Natural killer cell (primary cell): ENCODE results near the gene IBTK. TPM values are rescaled to one million over a fixed set of nuclear protein-coding genes. Genes with fewer than 3 reads are reported as not detected.
"Not testable (repeated sequence)": the region's sequence is repeated elsewhere in the genome, so short reads cannot be mapped to it uniquely, and the experiment has no call there.

Experiments
- ATAC-seq, 3 donors: fragments of 150-1000 bp in 2 of 3; fragments of 200-7000 bp in 1 of 3; cut with Tn5 transposase; 1 replicate in 1 of 3; 2 replicates in 2 of 3; pipeline ENCODE4 v1.10.0; 2021; ENCODE audit warnings: mild to moderate bottlenecking in 2 of 3, moderate library complexity in 2 of 3
- DNase-seq, 2 donors: peaks; one replicate each; pipeline versions ENCODE4 v3.0.0 to v3.0.0-alpha.2; 2013 to 2021; ENCODE audit warnings: mixed read lengths in 1 of 2
- H3K27ac ChIP-seq: one replicate; pipeline ENCODE4 v1.5.1; 2013; ENCODE audit warnings: mild to moderate bottlenecking, low read length
- H3K27me3 ChIP-seq: one replicate; pipeline ENCODE4 v1.6.1; 2013; ENCODE audit warnings: low read length; ENCODE audit not compliant: control insufficient read depth, insufficient read depth
- H3K36me3 ChIP-seq: one replicate; pipeline ENCODE4 v1.6.1; 2013; ENCODE audit warnings: low read length; ENCODE audit not compliant: control insufficient read depth, insufficient read depth
- H3K4me1 ChIP-seq: one replicate; pipeline ENCODE4 v1.6.1; 2013; ENCODE audit warnings: low read length; ENCODE audit not compliant: control insufficient read depth, insufficient read depth
- H3K4me3 ChIP-seq: one replicate; pipeline ENCODE4 v1.5.1; 2013; ENCODE audit warnings: low read length
- H3K9me3 ChIP-seq: one replicate; pipeline ENCODE4 v1.6.1; 2013; ENCODE audit warnings: low read length; ENCODE audit not compliant: control insufficient read depth, insufficient read depth
- H3K27ac Mint-ChIP-seq, 2 donors: one replicate each; pipeline ENCODE4 v1.8.0; 2022; ENCODE audit warnings: mild to moderate bottlenecking in 2 of 2, mixed read lengths in 2 of 2, moderate library complexity in 1 of 2
- H3K27me3 Mint-ChIP-seq, 2 donors: one replicate each; pipeline ENCODE4 v1.8.0; 2022; ENCODE audit warnings: low read depth in 2 of 2, mixed read lengths in 2 of 2
- H3K36me3 Mint-ChIP-seq: one replicate; pipeline ENCODE4 v1.8.0; 2022; ENCODE audit warnings: mixed read lengths
- H3K4me1 Mint-ChIP-seq, 2 donors: one replicate each; pipeline ENCODE4 v1.8.0; 2022; ENCODE audit warnings: mixed read lengths in 2 of 2
- H3K4me3 Mint-ChIP-seq: one replicate; pipeline ENCODE4 v1.8.0; 2022; ENCODE audit warnings: mild to moderate bottlenecking, moderate library complexity, mixed read lengths
- H3K9me3 Mint-ChIP-seq, 2 donors: one replicate each; pipeline ENCODE4 v1.8.0; 2022; ENCODE audit warnings: mixed read lengths in 2 of 2
- WGBS: methylation state at CpG from one replicate; pipeline ENCODE4 v1.1.7; 2013; ENCODE audit warnings: missing lambda C conversion rate; ENCODE audit not compliant: insufficient coverage; 5-methylcytosine and 5-hydroxymethylcytosine counted together
- intact Hi-C: fragments of 100-400 bp; cut with micrococcal nuclease; formaldehyde crosslinking; loops from one replicate; pipeline ENCODE4 v1.14.2; 2022
- total RNA-seq, 4 donors: library from RNA; stranded (reverse); fragments of 120-200 nt in 1 of 4; gene quantifications; one replicate each; pipeline versions ENCODE4 v1.2.3 to v1.2.4, GENCODE V29; 2013 to 2022
- TF ChIP-seq, protein P1 (sequence below): fragments of 200-600 bp; IDR thresholded peaks from one replicate; pipeline ENCODE4 v1.8.0; 2022; ENCODE audit warnings: antibody characterized with exemption

Gene IBTK, protein sequence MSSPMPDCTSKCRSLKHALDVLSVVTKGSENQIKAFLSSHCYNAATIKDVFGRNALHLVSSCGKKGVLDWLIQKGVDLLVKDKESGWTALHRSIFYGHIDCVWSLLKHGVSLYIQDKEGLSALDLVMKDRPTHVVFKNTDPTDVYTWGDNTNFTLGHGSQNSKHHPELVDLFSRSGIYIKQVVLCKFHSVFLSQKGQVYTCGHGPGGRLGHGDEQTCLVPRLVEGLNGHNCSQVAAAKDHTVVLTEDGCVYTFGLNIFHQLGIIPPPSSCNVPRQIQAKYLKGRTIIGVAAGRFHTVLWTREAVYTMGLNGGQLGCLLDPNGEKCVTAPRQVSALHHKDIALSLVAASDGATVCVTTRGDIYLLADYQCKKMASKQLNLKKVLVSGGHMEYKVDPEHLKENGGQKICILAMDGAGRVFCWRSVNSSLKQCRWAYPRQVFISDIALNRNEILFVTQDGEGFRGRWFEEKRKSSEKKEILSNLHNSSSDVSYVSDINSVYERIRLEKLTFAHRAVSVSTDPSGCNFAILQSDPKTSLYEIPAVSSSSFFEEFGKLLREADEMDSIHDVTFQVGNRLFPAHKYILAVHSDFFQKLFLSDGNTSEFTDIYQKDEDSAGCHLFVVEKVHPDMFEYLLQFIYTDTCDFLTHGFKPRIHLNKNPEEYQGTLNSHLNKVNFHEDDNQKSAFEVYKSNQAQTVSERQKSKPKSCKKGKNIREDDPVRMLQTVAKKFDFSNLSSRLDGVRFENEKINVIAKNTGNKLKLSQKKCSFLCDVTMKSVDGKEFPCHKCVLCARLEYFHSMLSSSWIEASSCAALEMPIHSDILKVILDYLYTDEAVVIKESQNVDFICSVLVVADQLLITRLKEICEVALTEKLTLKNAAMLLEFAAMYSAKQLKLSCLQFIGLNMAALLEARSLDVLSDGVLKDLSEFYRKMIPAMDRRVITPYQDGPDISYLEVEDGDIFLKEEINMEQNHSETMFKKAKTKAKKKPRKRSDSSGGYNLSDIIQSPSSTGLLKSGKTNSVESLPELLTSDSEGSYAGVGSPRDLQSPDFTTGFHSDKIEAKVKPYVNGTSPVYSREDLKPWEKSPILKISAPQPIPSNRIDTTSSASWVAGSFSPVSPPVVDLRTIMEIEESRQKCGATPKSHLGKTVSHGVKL (N-terminal part only)
- total RNA-seq, result 10 to 100 TPM; 18.3 to 23.5 (median 22.2) TPM
- total RNA-seq (2013), result 45.2 TPM

DNA sequence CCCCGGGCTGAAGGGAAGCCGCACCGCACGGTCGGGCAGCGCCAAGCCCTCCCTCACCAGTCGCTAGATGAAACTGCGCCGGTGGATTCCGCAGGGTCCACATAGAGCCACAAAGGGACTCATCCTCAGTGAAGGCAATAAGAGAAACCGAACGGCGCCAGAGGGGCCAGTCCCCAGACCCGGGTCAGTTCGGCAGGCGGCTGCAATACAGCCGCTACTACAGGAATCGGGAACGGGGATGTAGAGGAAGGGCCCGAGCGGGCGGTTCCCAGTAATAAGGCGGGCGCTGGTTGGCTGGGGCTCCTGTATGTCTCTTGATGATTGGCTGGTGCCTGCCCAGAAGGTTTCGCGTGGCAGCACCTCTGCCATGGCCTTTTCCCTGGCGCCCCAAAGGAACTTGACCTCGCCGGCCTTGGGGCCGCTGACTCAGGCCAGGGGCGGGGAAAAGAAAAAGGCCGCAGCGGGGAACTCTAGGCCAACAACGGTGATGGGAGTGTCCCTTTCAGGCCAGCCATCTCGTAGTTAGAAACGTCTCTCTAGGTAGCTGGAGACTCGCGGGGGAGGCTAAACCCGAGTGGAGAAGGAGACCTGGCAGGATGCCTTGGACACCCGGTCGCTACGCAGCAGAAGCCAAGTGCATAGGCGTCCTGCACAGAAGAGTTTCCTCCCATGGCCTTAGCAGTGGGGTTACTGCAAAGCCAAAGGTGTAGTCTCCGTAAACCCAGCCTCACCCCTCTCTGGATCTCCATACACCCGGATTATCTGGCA, at the start of gene IBTK:
IBTK (minus strand) TSS at position 240 of the 768 bp plus-strand sequence. CDS start 7,258 bp downstream, outside the sequence.
- H3K4me1 Mint-ChIP-seq, result peaks cover 32 to 40% of the 10 kb centered on the region in 2 donors
- peak within 1 kb of the TSS; percentile 70 for H3K27ac ChIP-seq
- peak within 1 kb of the TSS; percentile 94 to 97 for H3K27ac Mint-ChIP-seq
- peak; percentile 92 to 94 for DNase-seq
- 3% methylated on average over 45 of the region's 45 CpGs for WGBS
- H3K4me3 ChIP-seq, result peak within 1 kb of the TSS; percentile 73
- no peaks in the 10 kb centered on the region for H3K27me3 Mint-ChIP-seq
- no peaks in the 10 kb centered on the region for H3K27me3 ChIP-seq
- no peaks in the 10 kb centered on the region for H3K36me3 Mint-ChIP-seq
- no peaks in the 10 kb centered on the region for H3K36me3 ChIP-seq
- TF ChIP-seq, protein P1, sequence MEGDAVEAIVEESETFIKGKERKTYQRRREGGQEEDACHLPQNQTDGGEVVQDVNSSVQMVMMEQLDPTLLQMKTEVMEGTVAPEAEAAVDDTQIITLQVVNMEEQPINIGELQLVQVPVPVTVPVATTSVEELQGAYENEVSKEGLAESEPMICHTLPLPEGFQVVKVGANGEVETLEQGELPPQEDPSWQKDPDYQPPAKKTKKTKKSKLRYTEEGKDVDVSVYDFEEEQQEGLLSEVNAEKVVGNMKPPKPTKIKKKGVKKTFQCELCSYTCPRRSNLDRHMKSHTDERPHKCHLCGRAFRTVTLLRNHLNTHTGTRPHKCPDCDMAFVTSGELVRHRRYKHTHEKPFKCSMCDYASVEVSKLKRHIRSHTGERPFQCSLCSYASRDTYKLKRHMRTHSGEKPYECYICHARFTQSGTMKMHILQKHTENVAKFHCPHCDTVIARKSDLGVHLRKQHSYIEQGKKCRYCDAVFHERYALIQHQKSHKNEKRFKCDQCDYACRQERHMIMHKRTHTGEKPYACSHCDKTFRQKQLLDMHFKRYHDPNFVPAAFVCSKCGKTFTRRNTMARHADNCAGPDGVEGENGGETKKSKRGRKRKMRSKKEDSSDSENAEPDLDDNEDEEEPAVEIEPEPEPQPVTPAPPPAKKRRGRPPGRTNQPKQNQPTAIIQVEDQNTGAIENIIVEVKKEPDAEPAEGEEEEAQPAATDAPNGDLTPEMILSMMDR, result no peak
- H3K4me3 Mint-ChIP-seq, result peak within 1 kb of the TSS; percentile 97
- intact Hi-C loops, result loop anchor here (1.0 to 5.0 kb wide), 2 partner anchors 820 to 946 kb away; partner anchors contain the start of genes DOP1A, PGM3, RWDD2A and UBE3D
- no peaks in the 10 kb centered on the region for H3K9me3 Mint-ChIP-seq
- ATAC-seq, result peak; percentile 89 to 94 (median 93)
- no peaks in the 10 kb centered on the region for H3K9me3 ChIP-seq
- peaks cover 18% of the 10 kb centered on the region for H3K4me1 ChIP-seq

DNA sequence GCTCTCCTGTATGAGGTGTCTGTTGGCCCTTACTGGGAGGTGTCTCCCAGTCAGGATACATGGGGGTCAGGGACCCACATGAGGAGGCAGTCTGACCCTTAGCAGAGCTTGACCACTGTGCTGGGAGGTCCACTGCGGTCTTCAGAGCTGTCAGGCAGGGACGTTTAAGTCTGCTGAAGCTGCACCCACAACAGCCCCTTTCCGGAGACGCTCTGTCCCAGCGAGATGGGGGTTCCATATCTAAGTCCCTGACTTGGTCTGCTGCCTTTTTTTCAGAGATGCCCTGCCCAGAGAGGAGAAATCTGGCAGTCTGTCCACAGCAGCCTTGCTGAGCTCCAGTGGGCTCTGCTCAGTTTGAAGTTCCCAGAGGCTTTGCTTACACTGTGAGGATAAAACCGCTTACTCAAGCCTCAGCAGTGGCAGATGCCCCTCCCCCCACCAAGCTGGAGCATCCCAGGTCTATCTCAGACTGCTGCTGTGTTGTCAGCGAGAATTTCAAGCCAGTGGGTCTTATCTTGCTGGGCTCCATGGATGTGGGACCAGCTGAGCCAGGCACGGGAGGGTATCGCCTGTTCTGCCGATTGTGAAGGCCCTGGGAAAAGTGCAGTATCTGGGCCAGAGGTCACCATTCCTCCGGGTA, 36.3 kb upstream of the IBTK start:
- TF ChIP-seq, protein P1, result no peak
- Mint-ChIP-seq H3K36me3 (no peaks in the 10 kb centered on the region), H3K27me3 (no peaks in the 10 kb centered on the region), H3K9me3 (no peaks in the 10 kb centered on the region), H3K4me3 (no peak overlapping the region), H3K27ac (no peak overlapping the region), H3K4me1 (peaks cover 18 to 19% of the 10 kb centered on the region in 2 donors)
- H3K27me3 ChIP-seq, result no peaks in the 10 kb centered on the region
- no peaks in the 10 kb centered on the region for H3K4me1 ChIP-seq
- no peak overlapping the region for H3K4me3 ChIP-seq
- intact Hi-C loops, result no loop called here
- 89% methylated on average over 11 of the region's 11 CpGs for WGBS
- DNase-seq (no peak), ATAC-seq (no peak)
- H3K36me3 ChIP-seq, result no peaks in the 10 kb centered on the region
- H3K27ac ChIP-seq, result no peak overlapping the region
- H3K9me3 ChIP-seq, result no peaks in the 10 kb centered on the region

DNA sequence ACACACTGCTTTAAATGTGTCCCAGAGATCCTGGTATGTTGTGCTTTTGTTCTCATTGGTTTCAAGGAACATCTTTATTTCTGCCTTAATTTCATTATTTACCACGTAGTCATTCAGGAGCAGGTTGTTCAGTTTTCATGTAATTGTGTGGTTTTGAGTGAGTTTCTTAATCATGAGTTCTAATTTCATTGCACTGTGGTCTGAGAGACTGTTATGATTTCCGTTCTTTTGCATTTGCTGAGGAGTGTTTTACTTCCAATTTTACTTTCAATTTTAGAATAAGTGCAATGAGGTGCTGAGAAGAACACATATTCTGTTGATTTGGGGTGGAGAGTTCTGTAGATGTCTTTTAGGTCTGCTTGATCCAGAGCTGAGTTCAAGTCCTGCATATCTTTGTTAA, 34.0 kb upstream of the IBTK start:
- H3K4me1 ChIP-seq, H3K9me3 Mint-ChIP-seq, intact Hi-C loops, H3K27me3 ChIP-seq, H3K36me3 ChIP-seq, H3K9me3 ChIP-seq, ATAC-seq, DNase-seq, H3K4me3 ChIP-seq, H3K36me3 Mint-ChIP-seq, H3K27me3 Mint-ChIP-seq: not testable (repeated sequence)
- Mint-ChIP-seq H3K4me3 (peak overlapping the region; percentile 70), H3K4me1 (peaks cover 17 to 18% of the 10 kb centered on the region in 2 donors), H3K27ac (peak overlapping the region; percentile 80 to 82)
- peak overlapping the region; percentile 45 for H3K27ac ChIP-seq
- no CpG with 5 or more reads among the region's 2 CpGs for WGBS
